HepG2 (cell line): ENCODE measurements around the gene PEAK3. TPM values are rescaled to one million over a fixed set of nuclear protein-coding genes. Genes with fewer than 3 reads are reported as not detected.

Experiments used
- EZH2 ChIP-seq: conservative IDR thresholded peaks from 2 replicates; pipeline ENCODE4 v1.6.1; 2012; ENCODE audit warnings: mild to moderate bottlenecking, low read depth, low read length, moderate library complexity
- FOXK2 ChIP-seq: fragments of 450-650 bp; IDR thresholded peaks from 2 replicates; pipeline ENCODE4 v1.6.1; 2016
- IRF9 ChIP-seq: sonication (generic); formaldehyde crosslinking; IDR thresholded peaks from 2 replicates; pipeline ENCODE4 v1.8.0; 2022; ENCODE audit warnings: missing genetic modification reagents, mild to moderate bottlenecking, borderline replicate concordance
- KIAA2018 ChIP-seq: sonication (generic); formaldehyde crosslinking; IDR thresholded peaks from 2 replicates; pipeline ENCODE4 v1.5.0; 2020; ENCODE audit warnings: mild to moderate bottlenecking, missing genetic modification reagents, borderline replicate concordance
- POGK ChIP-seq: sonication (generic); formaldehyde crosslinking; conservative IDR thresholded peaks from 2 replicates; pipeline ENCODE4 v1.8.0; 2022; ENCODE audit warnings: mild to moderate bottlenecking, moderate library complexity, missing genetic modification reagents
- POLR2A ChIP-seq, 2 experiments: IDR thresholded peaks; 2 replicates each; pipeline ENCODE4 v1.6.1; 2011; ENCODE audit warnings: low read depth in 2 of 2, low read length in 2 of 2, mild to moderate bottlenecking in 1 of 2, moderate library complexity in 1 of 2; ENCODE audit not compliant: insufficient read depth in 1 of 2
- TEAD3 ChIP-seq: optimal IDR thresholded peaks from 2 replicates; pipeline ENCODE3; 2016; ENCODE audit warnings: borderline replicate concordance
- TOPORS ChIP-seq: sonication (generic); formaldehyde crosslinking; IDR thresholded peaks from 2 replicates; pipeline ENCODE4 v1.8.0; 2023; ENCODE audit warnings: mild to moderate bottlenecking, missing genetic modification reagents
- ZBTB39 ChIP-seq: sonication (generic); formaldehyde crosslinking; IDR thresholded peaks from 2 replicates; pipeline ENCODE4 v1.5.0; 2020; ENCODE audit warnings: missing genetic modification reagents
- ZFP82 ChIP-seq: sonication (generic); formaldehyde crosslinking; IDR thresholded peaks from 2 replicates; pipeline ENCODE4 v1.5.1; 2020; ENCODE audit warnings: mild to moderate bottlenecking, missing genetic modification reagents, borderline replicate concordance
- ZNF362 ChIP-seq: sonication (generic); formaldehyde crosslinking; IDR thresholded peaks from 2 replicates; pipeline ENCODE4 v1.4.0; 2020; ENCODE audit warnings: missing genetic modification reagents, mild to moderate bottlenecking, borderline replicate concordance
- ZNF547 ChIP-seq: sonication (generic); formaldehyde crosslinking; IDR thresholded peaks from 2 replicates; pipeline ENCODE4 v1.5.1; 2020; ENCODE audit warnings: mild to moderate bottlenecking, missing genetic modification reagents
- ZNF703 ChIP-seq: sonication (generic); formaldehyde crosslinking; IDR thresholded peaks from 2 replicates; pipeline ENCODE4 v1.5.1; 2020; ENCODE audit warnings: missing genetic modification reagents, mild to moderate bottlenecking, moderate library complexity, borderline replicate concordance
- ZSCAN22 ChIP-seq: sonication (generic); formaldehyde crosslinking; IDR thresholded peaks from 2 replicates; pipeline ENCODE4 v1.4.0; 2020; ENCODE audit warnings: mild to moderate bottlenecking, missing genetic modification reagents
- polyA plus RNA-seq, 8 experiments: library from polyadenylated mRNA; depleted of rRNA in 3 of 8; stranded (reverse) in 7 of 8; unstranded in 1 of 8; fragments of >200 nt; fragmentation: Illumina TruSeq in 4 of 8; extraction: Trizol in 4 of 8; gene quantifications; 2 replicates each; pipeline versions ENCODE4 v1.2.1 to v1.2.3, GENCODE V29; 2011 to 2016; ENCODE audit warnings: low read depth in 4 of 8, missing spikeins in 1 of 8, mixed read lengths in 1 of 8; ENCODE audit not compliant: insufficient read depth in 1 of 8
- total RNA-seq, 5 experiments: library from RNA; depleted of rRNA; stranded (reverse); fragments of >200 nt; fragmentation: Illumina TruSeq; extraction: Trizol; gene quantifications; 2 replicates each; pipeline ENCODE4 v1.2.3, GENCODE V29; 2016; ENCODE audit warnings: low read depth in 1 of 5

The PEAK3 gene
- total and polyA plus RNA-seq, 2 of the 13 experiments (the other 11 are each of a cell fraction or from before 2014, with no cell fraction given) = not detected

GRCh38 chr19:2236314-2237050 is 45.5 kb downstream of the PEAK3 start, which contains the start of the genes PLEKHJ1 and SF3A2 (continued):
- TF ChIP-seq ZNF703 (peak; percentile 57; the same call in 1 of the 2 replicates), ZSCAN22 (no peak), ZBTB39 (CRISPR knock-in tag) (peak; percentile 95; the same call in 1 of the 2 replicates), ZFP82 (CRISPR knock-in tag) (peak; percentile 68; the same call in 1 of the 2 replicates), POGK (CRISPR knock-in tag) (peak; percentile 90), FOXK2 (no peak), IRF9 (peak; percentile 92; the same call in 1 of the 2 replicates), KIAA2018 (peak; percentile 68; the same call in 1 of the 2 replicates), EZH2 (no peak), TEAD3 (CRISPR knock-in tag) (no peak), TOPORS (peak; percentile 97), ZNF547 (CRISPR knock-in tag) (peak; percentile 97), ZNF362 (CRISPR knock-in tag) (no peak), POLR2A (IDR thresholded peaks at IDR 0.05; ENCODE audit: insufficient read depth in 1 of 2, low read depth in 2 of 2, low read length in 2 of 2) (peak; percentile 67 to 70)
